GM19438 (cell line): Measurements from ENCODE around the gene FAM50A.

ENCODE experiments used
- ATAC-seq: cut with Tn5 transposase; IDR thresholded peaks from one replicate; pipeline ENCODE4 v1.9.1; 2021; ENCODE audit warnings: low read depth; ENCODE audit not compliant: unreplicated experiment

FAM50A gene

GRCh38 chrX:154437971-154438893 is 5.7 kb upstream of the FAM50A start:
- ATAC-seq: no peak

DNA sequence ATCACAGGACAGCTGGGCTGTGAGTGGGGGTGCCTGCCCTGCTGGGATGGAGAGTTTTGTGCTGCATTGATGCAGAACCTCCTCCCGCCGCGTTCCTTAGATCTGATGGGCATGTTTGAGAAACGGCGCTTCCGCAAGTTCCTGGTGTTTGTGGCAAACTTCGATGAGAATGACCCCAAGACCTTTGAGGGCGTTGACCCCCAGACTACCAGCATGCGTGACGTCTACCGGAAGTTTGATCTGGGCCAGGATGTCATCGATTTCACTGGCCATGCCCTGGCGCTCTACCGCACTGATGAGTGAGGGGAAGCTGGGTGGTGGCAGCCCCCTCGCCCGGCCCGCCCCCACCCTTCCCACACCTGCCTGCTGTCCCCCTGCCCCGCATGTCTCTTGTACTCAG is 4.1 kb upstream of the FAM50A start:
- no peak for ATAC-seq

DNA sequence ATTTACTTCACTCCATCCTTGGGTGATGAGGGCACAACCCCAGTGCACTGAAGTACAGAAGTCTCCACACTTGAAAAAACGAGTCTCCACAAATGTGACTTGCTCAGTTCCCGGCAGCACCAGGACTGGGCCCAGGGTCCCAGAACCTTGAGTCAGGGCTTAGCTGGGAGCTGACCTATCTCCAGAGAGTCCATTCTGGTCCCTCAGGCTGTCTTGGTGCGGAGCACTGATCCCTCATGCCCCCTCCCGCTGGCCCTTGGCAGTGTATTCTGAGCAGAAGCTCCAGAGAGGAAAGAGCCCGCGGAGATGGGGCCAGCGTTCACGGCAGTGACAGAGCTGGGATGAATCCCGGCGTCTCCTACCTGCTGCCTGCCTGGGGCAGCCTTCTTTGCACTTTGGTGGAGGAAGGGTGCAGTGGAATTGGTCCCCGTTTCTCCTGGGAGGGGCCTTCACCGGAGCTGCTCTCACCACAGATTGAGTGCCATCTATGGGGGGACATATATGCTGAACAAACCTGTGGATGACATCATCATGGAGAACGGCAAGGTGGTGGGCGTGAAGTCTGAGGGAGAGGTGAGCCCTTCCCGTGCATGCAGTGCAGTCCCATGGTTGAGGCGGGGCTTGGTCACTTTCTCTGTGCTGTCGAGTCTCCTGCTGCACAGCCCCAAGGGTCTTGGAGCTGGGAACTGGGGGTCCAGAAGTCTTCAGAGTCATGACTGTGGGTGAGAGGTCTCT is 3.2 kb upstream of the FAM50A start:
- no peak for ATAC-seq

DNA sequence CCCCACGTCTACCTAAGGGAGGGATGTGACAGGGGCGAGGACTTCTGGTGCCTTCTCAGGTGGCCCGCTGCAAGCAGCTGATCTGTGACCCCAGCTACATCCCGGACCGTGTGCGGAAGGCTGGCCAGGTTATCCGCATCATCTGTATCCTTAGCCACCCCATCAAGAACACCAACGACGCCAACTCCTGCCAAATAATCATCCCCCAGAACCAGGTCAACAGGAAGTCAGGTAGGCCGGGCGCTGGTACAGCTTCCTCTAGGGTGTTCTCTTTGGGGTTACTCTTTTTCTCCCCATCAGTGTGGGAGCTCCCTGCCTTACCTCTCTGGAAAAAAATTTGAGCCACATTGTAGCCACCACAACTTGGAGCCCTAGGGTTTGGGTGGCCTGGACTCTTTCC is 2.4 kb upstream of the FAM50A start:
- no peak for ATAC-seq

- no peak for ATAC-seq
These were observed 1.8 kb upstream of the FAM50A start for GRCh38 chrX:154441984-154442707.

GRCh38 chrX:154443479-154443910 is 446 bp upstream of the FAM50A start:
- ATAC-seq: no peak

DNA sequence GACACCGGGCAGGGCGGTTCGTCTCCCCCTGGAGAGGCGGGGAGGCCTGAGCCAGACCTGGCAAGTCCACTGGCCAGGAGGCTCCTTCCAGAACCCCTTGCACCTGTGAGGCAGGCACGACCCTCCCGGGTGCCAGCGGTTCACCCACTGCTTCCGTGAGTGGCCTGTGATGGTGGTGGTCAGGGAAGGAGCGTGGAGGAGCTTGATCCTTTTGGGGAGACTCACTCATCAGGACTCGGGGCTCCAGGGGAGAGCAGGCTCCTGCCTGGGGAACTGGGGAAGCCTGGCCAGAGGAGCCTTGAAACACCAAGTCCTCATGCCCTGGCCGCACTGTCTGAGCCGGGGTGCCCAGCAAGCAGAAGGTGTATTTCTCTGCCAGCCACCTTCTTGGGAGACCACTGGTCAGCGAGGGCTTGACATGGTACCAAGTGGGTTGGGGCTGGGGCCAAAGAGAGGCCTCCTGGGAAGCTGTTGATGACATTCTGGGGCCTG is 860 bp downstream of the FAM50A start:
- no peak for ATAC-seq

GRCh38 chrX:154445776-154446175 is 1.8 kb downstream of the FAM50A start:
- ATAC-seq: no peak

GRCh38 chrX:154446430-154446829 is 2.5 kb downstream of the FAM50A start:
- ATAC-seq: no peak

DNA sequence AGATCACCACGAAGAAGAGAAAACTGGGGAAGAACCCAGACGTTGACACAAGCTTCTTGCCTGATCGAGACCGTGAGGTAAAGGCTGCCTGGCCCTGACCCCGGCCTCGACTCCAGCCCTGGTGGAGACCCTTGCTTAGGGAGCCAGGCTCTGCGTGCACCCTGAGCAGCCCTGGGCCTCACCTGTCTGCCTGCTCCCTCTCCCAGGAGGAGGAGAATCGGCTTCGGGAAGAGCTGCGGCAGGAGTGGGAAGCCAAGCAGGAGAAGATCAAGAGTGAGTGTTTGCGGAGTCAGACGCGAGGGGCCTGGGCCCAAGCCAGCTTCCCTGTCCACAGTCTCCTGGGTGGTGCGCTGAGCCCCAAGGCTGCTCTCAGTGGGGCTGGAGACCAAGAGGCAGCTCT is 4.5 kb downstream of the FAM50A start:
- ATAC-seq: no peak

DNA sequence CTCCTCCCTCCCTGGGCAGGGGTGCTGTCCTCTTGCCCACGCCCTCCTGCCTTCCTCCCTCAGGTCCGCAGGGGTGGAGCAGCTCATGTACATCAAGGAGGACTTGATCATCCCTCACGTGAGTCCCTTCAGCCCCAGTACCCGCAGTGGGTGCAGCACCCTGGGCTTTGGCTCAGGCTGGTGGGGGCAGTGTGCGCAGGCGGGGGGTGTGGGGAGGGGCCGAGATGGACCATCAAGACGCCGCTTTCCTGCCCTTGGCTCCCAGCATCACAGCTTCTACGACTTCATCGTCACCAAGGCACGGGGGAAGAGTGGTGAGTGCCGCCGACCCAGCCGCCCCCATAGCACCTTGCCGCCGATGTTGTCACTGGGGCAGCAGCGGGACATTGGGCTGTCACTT is 5.7 kb downstream of the FAM50A start:
- no peak for ATAC-seq

DNA sequence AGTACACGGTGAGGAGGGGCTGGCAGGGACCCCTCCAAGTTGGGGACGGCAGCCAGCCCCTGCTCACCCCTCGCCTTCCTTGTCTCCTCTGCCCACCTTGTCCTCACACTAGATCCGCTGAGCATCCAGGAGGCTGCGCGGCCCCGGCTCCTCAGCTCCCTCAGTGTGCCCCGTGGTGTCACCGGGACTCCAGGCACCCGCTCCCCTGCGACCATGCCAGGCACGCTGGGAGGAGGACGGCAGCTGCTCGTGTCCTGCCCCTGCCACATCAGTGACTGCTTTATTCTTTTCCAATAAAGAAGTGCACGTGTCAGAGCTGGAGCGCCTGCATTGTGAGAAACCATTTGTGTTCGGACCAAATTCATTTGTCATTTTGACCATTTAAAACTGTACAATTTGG is 6.4 kb downstream of the FAM50A start:
- ATAC-seq: no peak

DNA sequence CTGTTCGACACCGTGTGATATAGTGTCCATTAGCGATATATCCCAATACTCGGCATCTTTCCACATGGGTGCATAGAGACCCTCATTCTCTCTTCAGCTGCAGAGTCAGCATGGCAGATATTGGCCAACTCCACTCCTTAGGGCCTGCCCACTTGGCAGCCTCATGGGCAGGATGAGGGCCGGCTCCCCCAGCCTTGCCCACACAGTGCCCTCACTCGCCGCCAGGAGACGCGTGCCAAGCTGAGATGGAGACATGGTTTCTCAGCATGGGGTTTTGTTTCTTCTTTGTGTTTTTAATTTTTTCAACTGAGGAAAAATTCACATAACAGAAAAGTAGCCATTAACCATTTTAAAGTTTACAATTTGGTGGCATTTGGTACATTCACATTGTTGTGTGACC is 8.9 kb downstream of the FAM50A start:
- ATAC-seq: no peak

DNA sequence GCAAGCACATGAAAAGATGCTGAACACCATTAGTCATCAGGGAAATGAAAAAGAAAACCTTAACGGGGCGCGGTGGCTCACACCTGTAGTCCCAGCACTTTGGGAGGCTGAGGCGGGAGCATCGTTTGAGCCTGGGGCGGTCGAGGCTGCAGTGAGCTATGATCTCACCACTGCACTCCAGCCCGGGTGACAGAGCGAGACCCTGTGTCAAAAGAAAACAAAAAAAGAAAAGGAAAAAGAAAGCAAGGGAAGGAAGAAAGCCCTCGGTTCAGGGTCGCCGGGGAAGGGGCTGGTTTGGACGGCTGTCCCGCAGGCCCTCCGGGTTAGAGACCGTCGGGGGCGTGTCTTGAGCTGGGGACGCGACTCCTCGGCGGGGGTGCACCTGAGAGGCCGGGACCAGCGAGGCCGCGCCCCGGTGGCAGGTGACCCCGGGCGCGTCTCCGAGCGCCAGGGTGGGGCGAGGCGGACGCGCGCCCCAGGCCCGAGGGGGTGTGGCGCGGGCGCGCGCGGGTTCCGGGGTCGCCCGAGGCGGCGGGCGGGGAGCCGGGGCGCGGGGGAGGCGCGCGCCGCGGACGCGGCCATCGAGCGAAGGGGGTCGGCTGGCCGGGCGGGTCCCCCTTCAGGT is 13.7 kb downstream of the FAM50A start:
- no peak for ATAC-seq

- no peak for ATAC-seq
These were observed 14.4 kb downstream of the FAM50A start, which contains the start of gene PLXNA3 for GRCh38 chrX:154458116-154458953. Gene PLXNA3, plus strand, starts transcription at chrX:154458281. Its CDS starts 1,903 bp downstream, at chrX:154460184.

DNA sequence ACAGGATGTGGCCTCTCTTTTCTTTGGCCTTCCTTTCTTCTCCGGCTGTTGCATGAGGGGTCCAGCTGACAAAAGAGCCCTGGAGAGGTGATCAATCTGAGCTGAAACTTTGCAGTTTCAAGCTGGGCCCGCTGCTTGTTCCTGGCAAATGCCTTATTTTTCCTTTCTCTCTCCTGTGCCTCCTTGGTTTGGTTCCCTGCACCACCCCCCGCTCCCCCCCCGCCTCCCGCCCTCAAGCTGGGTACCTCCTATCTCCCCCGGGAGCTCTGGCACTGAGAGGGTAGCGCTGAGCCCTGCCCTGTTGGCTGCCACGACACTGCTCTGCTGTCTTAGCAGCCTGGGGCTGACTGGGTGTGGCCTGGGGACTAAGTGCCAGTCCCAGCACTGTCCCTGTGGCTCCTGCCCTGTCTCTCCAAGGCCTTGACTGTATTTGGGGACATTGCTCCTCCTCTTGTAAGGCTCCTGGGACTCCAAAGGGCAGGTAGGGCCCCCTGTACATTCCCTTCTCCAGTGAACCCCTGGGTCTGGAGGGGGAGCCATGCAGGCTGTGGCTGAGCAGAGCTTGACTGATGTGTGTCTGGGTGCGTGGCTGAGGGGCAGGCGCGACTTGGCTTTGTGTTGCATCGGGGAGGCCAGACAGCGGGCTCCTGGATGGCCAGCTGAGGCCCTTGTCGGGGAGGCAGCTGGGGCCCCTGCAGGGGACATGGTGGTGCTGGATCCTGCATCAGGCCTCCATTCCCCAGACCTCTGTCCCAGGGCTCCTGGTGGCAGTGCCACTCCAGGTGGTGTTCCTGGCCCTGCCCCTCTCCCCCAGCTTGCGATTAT is 15.2 kb downstream of the FAM50A start:
- no peak for ATAC-seq

DNA sequence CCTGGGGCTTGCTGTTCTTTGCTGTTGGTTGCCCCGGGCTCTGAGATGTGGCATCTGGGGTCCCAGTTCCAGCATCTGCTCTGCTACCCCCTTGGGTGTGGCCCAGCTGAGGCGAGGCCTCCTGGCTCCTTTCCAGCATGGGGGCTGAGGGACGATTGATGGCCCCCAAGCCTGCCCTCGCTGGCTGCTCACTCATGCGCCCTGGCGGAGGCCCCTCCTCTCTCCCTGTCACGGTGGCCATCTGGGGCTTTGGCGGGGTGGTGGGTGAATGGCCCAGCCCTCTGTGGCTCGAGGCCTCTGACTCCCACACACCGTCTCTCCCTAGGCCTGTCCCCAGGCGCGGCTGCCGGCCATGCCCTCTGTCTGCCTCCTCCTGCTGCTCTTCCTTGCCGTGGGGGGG is 15.9 kb downstream of the FAM50A start:
- ATAC-seq: no peak

DNA sequence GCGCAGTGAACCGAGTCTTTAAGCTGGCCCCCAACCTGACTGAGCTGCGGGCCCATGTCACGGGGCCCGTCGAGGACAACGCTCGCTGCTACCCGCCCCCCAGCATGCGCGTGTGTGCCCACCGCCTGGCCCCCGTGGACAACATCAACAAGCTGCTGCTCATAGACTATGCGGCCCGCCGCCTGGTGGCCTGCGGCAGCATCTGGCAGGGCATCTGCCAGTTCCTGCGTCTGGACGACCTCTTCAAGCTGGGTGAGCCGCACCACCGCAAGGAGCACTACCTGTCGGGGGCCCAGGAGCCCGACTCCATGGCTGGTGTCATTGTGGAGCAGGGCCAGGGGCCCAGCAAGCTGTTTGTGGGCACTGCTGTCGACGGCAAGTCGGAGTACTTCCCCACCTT is 16.4 kb downstream of the FAM50A start:
- no peak for ATAC-seq

GRCh38 chrX:154462396-154462795 is 18.5 kb downstream of the FAM50A start:
- no peak for ATAC-seq
